Nephron progenitor cell (in vitro differentiated cells): ENCODE results near the gene PHYH.
"Not testable (repeated sequence)": the region's sequence is repeated elsewhere in the genome, so short reads cannot be mapped to it uniquely, and the experiment has no call there.

Experiments used
- DNase-seq: peaks from one replicate; pipeline ENCODE4 v3.0.0; 2021
- H3K27ac Mint-ChIP-seq: 2 replicates; pipeline ENCODE4 v1.8.0; 2021; ENCODE audit warnings: mild to moderate bottlenecking, moderate library complexity, mixed read lengths
- H3K27me3 Mint-ChIP-seq: 2 replicates; pipeline ENCODE4 v1.8.0; 2021; ENCODE audit warnings: mild to moderate bottlenecking, low read depth, mixed read lengths; ENCODE audit not compliant: poor library complexity
- H3K36me3 Mint-ChIP-seq: 2 replicates; pipeline ENCODE4 v1.8.0; 2021; ENCODE audit warnings: low read depth, mixed read lengths
- H3K4me1 Mint-ChIP-seq: 2 replicates; pipeline ENCODE4 v1.8.0; 2021; ENCODE audit warnings: mixed read lengths
- H3K4me3 Mint-ChIP-seq: 2 replicates; pipeline ENCODE4 v1.8.0; 2021; ENCODE audit warnings: mild to moderate bottlenecking, moderate library complexity, mixed read lengths
- H3K9me3 Mint-ChIP-seq: 2 replicates; pipeline ENCODE4 v1.8.0; 2021; ENCODE audit warnings: mild to moderate bottlenecking, moderate library complexity, mixed read lengths
- TF ChIP-seq, protein P1 (sequence below): fragments of 200-600 bp; sonication (generic); IDR thresholded peaks from 2 replicates; pipeline ENCODE4 v1.5.0; 2021; ENCODE audit warnings: antibody characterized with exemption

The PHYH gene

GRCh38 chr10:13291821-13292773 lies 7.8 kb downstream of the PHYH start:
- peak overlapping the region; percentile 79 for H3K27ac Mint-ChIP-seq
- no peaks in the 10 kb centered on the region for H3K9me3 Mint-ChIP-seq
- H3K27me3 Mint-ChIP-seq: peaks cover 8% of the 10 kb centered on the region
- no peak overlapping the region for H3K4me3 Mint-ChIP-seq
- no peak for DNase-seq
- peaks cover 26% of the 10 kb centered on the region for H3K36me3 Mint-ChIP-seq
- TF ChIP-seq, protein P1, sequence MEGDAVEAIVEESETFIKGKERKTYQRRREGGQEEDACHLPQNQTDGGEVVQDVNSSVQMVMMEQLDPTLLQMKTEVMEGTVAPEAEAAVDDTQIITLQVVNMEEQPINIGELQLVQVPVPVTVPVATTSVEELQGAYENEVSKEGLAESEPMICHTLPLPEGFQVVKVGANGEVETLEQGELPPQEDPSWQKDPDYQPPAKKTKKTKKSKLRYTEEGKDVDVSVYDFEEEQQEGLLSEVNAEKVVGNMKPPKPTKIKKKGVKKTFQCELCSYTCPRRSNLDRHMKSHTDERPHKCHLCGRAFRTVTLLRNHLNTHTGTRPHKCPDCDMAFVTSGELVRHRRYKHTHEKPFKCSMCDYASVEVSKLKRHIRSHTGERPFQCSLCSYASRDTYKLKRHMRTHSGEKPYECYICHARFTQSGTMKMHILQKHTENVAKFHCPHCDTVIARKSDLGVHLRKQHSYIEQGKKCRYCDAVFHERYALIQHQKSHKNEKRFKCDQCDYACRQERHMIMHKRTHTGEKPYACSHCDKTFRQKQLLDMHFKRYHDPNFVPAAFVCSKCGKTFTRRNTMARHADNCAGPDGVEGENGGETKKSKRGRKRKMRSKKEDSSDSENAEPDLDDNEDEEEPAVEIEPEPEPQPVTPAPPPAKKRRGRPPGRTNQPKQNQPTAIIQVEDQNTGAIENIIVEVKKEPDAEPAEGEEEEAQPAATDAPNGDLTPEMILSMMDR: no peak
- peaks cover 6% of the 10 kb centered on the region for H3K4me1 Mint-ChIP-seq

- no peak overlapping the region for H3K27ac Mint-ChIP-seq
- no peak overlapping the region for H3K4me3 Mint-ChIP-seq
- H3K9me3 Mint-ChIP-seq: no peaks in the 10 kb centered on the region
- H3K4me1 Mint-ChIP-seq: peaks cover 6% of the 10 kb centered on the region
- H3K27me3 Mint-ChIP-seq: peaks cover 8% of the 10 kb centered on the region
- TF ChIP-seq, protein P1: no peak
- peaks cover 34% of the 10 kb centered on the region for H3K36me3 Mint-ChIP-seq
- DNase-seq: no peak
These were observed 8.8 kb downstream of the PHYH start for GRCh38 chr10:13291061-13291460.

- no peak overlapping the region for H3K27ac Mint-ChIP-seq
- H3K27me3 Mint-ChIP-seq: no peaks in the 10 kb centered on the region
- no peaks in the 10 kb centered on the region for H3K9me3 Mint-ChIP-seq
- H3K4me3 Mint-ChIP-seq: no peak overlapping the region
- peaks cover 46% of the 10 kb centered on the region for H3K36me3 Mint-ChIP-seq
- TF ChIP-seq, protein P1: no peak
- no peaks in the 10 kb centered on the region for H3K4me1 Mint-ChIP-seq
- no peak for DNase-seq
These were observed 15.8 kb downstream of the PHYH start for GRCh38 chr10:13284050-13284449.

DNA sequence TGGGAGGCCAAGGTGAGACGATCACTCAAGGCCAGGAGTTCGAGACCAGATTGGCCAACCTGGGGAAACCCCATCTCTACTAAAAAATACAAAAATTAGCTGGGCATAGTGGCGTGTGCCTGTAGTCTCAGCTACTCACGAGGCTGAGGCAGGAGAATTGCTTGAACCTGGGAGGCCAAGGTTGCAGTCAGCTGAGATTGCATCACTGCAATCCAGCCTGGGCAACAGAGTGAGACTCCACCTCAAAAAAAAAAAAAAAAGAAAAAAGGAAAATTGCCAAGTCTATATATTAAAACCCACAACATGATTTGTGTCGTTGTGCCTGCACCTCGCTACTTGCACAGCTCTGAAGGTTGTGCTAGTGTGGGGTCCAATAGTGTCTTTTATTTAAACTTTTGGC lies 17.5 kb downstream of the PHYH start:
- not testable (repeated sequence) for H3K27me3 Mint-ChIP-seq, H3K4me1 Mint-ChIP-seq, H3K4me3 Mint-ChIP-seq, H3K9me3 Mint-ChIP-seq, H3K27ac Mint-ChIP-seq, DNase-seq
- peaks cover 31% of the 10 kb centered on the region for H3K36me3 Mint-ChIP-seq

DNA sequence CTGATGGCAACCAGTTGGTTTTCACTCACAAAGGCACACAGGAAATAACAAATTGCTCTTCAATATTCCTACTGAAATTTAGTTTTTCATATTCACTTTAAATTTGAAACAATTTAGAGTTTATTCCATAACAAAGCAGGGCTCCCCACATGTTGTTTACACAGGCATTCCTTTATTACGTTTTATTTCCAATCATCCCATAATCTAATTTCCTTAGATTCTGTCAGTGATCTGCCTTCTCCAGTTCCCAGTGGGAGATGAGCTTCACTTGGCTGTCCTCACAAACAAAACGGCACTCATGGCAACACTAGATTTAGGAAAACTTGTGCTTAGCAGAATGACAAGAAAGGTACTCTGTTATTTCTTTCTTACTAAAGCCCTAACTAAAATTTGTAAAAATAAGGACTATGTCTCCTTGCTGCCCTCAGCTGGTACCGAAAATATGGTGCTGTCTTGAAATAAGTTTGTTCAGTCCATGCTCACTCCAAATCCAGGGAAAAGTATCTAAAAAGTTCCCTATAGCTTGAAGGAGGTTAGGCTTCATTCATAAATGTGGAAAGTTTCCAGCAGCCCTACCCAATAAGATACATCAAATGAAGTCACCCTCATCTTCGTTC lies 23.0 kb downstream of the PHYH start:
- H3K27me3 Mint-ChIP-seq: no peaks in the 10 kb centered on the region
- H3K27ac Mint-ChIP-seq: no peak overlapping the region
- H3K9me3 Mint-ChIP-seq: no peaks in the 10 kb centered on the region
- peaks cover 21% of the 10 kb centered on the region for H3K36me3 Mint-ChIP-seq
- no peak overlapping the region for H3K4me3 Mint-ChIP-seq
- H3K4me1 Mint-ChIP-seq: peaks cover 11% of the 10 kb centered on the region
- TF ChIP-seq, protein P1: no peak
- DNase-seq: no peak

DNA sequence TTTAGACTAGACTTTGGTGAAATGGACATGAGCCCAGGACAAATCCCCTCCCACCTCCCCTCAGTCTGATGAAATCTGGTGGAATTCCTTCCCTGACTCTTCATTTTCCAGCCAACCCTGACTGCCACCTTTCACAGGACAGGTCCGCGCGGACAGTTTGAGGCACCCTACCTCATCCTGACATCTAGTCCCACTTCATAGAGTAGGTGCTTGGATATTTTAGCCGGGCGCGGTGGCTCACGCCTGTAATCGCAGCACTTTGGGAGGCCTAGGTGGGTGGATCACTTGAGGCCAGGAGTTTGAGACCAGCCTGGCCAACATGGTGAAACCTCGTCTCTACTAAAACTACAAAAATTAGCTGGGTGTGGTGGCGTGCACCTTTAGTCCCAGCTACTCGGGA lies 23.7 kb downstream of the PHYH start:
- not testable (repeated sequence) for DNase-seq, H3K9me3 Mint-ChIP-seq, H3K27ac Mint-ChIP-seq, H3K27me3 Mint-ChIP-seq, H3K4me3 Mint-ChIP-seq
- Mint-ChIP-seq H3K4me1 (peaks cover 18% of the 10 kb centered on the region), H3K36me3 (peaks cover 20% of the 10 kb centered on the region)
